SK-N-SH treated with all-trans-retinoic acid at 6 μM for 48 hours (cell line): ENCODE data around the gene FGGY.

Experiments
- ARNTL ChIP-seq: fragments of 450-650 bp; formaldehyde crosslinking; IDR thresholded peaks from 2 replicates; pipeline ENCODE4 v1.5.0; 2020; ENCODE audit warnings: low read depth, mild to moderate bottlenecking, moderate library complexity, borderline replicate concordance
- BACH2 ChIP-seq: fragments of 250-450 bp; sonication (Bioruptor Pico); IDR thresholded peaks from 2 replicates; pipeline ENCODE4 v1.9.0; 2021; ENCODE audit warnings: mild to moderate bottlenecking, borderline replicate concordance
- CSDC2 ChIP-seq: fragments of 250-450 bp; sonication (Bioruptor Pico); IDR thresholded peaks from 2 replicates; pipeline ENCODE4 v1.5.0; 2020; ENCODE audit warnings: mild to moderate bottlenecking, moderate library complexity
- ISL1 ChIP-seq: fragments of 250-450 bp; sonication (Bioruptor Pico); IDR thresholded peaks from 2 replicates; pipeline ENCODE4 v2.1.2; 2022; ENCODE audit warnings: mild to moderate bottlenecking, moderate library complexity
- PATZ1 ChIP-seq: fragments of 250-450 bp; sonication (Bioruptor Pico); IDR thresholded peaks from 2 replicates; pipeline ENCODE4 v1.8.0; 2020; ENCODE audit warnings: mild to moderate bottlenecking, moderate library complexity, borderline replicate concordance
- POU6F1 ChIP-seq: fragments of 250-450 bp; sonication (Bioruptor Pico); IDR thresholded peaks from 2 replicates; pipeline ENCODE4 v1.8.0; 2021; ENCODE audit warnings: low read depth, mild to moderate bottlenecking, moderate library complexity, borderline replicate concordance
- RARB ChIP-seq: fragments of 250-450 bp; sonication (Bioruptor Pico); IDR thresholded peaks from 2 replicates; pipeline ENCODE4 v1.8.0; 2021; ENCODE audit warnings: mild to moderate bottlenecking, moderate library complexity
- ZFP3 ChIP-seq: fragments of 250-450 bp; sonication (Bioruptor Pico); IDR thresholded peaks from 2 replicates; pipeline ENCODE4 v1.5.0; 2020; ENCODE audit warnings: mild to moderate bottlenecking, moderate library complexity

- TF ChIP-seq POU6F1 (no peak), PATZ1 (CRISPR knock-in tag) (no peak), ISL1 (CRISPR knock-in tag) (no peak), ARNTL (no peak), RARB (CRISPR knock-in tag) (no peak), ZFP3 (CRISPR knock-in tag) (no peak), CSDC2 (CRISPR knock-in tag) (no peak), BACH2 (CRISPR knock-in tag) (no peak)
Observed at GRCh38 chr1:59761443-59761842, 464.5 kb downstream of the FGGY start.
